Stimulated activated CD4-positive, alpha-beta T cell treated with anti-CD3 and anti-CD28 coated beads, Interleukin-1b, Interleukin-23, amount 100 ng/mL, for 1 hour (primary cell): ENCODE measurements around the gene ASXL3.

ENCODE experiments used
- DNase-seq, 2 donors: peaks; one replicate each; pipeline ENCODE4 v3.0.0-alpha.2; 2020; ENCODE audit warnings: low read depth in 2 of 2

ASXL3 gene

DNA sequence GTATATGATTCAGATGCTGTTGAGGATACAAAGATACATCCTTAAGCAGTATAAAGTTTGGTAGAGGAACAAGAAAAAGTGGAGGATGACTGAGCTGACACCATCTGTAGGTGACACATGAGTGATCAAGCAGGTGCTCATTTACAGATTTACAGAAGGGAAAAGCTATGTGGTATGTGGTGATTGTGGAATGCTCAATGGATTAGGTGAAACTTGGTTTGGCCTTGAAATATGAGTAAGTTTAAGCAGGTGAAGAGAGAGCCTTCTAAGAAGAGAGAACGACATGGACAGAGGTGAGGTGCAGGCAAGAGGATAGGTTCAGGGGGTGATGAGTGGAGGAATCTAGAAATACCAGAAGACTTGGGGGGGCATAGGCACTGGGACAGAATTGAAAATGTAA lies 5.9 kb downstream of the ASXL3 start:
- DNase-seq: no peak

DNA sequence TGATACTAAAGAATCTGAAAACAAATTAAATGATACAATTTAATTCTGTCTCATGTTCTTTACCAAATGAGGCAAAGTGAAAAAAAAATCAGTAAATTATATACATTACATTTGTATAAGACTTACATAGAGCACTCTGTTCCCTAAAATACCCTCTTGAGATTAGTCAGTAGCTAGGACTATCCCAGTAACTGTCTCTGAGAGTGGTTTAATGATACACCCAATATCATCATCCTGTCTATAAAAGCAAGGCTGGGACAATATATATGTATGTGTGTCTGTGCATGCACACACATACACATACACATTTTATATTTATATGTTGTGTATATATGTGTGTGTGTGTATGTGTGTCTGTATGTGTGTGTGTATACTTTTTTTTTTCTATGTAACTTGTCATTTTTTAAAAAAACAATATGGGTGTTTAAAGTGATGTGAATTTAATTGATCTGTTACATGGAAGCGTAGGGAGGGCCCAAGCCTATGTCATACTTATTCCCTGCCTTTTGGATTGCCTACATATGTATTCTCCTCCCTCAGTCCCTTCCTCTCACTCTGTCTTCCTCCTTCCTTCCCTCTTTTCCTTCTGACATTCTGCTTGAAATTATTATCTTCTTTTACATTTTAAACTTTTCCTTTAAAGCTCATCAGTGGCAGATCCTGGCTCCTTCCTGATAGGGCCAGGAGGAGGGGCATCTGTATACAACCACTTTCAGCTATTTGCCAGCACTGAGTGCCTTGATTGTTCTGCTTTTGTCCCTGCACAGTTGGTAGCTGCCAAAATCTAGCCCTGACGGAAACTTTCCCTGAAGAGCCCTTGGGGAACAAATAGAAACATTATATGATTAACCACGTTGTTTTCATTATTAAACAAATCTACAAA lies 6.8 kb downstream of the ASXL3 start:
- DNase-seq: no peak

DNA sequence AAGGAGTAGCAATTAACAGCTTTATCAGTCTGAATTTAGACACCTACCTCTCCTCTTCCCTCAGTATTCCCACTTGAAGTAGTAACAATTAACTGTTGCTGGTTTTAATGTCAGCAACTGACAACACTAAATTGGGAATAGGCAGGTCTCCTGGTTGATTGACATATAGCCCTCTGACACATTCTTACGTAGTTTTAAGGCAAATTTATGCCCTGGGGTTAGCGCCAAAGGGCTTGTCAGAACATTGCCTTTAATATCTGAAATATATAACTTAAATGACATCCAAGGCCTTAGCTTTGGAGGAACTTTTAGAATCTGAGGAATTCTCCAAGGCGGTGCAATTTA lies 7.4 kb downstream of the ASXL3 start:
- DNase-seq: no peak

DNA sequence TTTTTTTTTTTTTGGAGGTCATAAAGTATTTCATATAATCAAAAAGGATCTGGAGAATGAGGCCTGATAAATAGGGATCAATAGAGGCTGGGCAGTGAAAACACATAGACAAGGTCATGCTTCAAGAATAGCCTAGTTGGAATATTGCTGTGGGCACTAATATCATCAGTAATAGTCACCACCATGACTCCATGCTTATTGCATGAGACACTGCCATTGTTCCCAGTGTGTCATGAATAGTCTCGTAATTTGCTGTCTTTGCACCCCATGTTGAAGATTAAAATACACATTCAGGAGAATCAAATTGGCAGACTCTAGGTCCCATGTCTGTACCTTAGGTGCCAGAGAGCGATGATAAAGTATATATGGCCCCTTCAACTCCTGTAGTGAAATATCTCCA lies 10.3 kb downstream of the ASXL3 start:
- DNase-seq: no peak

DNA sequence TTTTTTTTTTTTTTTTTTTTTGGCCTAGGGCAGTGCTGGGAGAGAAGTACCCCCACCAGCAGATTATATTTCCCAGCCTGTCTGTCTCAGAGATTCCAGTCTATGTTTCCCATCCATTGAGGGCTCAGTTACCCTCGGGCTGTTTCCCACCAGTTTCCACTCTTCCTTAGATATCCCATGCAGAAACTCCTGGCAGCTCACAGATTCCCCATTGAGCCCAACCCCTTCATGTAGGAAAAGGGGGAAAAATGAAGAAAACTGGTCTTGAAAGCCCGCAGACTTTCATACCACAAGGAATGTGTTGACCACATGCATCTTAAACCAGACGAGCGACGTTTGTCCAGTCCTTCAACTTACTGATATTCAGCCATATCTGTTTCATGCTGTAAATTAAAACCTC lies 15.2 kb downstream of the ASXL3 start:
- DNase-seq: no peak

DNA sequence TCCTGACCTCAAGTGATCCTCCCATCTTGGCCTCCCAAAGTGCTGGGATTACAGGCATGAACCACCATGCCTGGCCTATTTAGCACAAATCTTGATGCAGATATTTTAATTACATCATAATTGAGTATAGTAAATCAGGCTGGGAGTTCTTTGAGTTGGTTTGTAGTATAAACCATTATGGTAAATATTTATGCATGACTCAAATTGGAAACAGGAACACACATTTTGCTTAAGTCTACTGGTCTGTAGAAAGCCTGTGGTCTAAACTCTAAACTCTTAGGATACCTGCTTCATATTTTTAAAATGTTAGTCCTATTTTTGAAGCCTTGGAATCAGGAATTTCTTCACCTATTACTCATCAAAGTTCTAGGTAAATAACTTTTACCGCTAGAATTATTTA lies 16.8 kb downstream of the ASXL3 start:
- no peak for DNase-seq

DNA sequence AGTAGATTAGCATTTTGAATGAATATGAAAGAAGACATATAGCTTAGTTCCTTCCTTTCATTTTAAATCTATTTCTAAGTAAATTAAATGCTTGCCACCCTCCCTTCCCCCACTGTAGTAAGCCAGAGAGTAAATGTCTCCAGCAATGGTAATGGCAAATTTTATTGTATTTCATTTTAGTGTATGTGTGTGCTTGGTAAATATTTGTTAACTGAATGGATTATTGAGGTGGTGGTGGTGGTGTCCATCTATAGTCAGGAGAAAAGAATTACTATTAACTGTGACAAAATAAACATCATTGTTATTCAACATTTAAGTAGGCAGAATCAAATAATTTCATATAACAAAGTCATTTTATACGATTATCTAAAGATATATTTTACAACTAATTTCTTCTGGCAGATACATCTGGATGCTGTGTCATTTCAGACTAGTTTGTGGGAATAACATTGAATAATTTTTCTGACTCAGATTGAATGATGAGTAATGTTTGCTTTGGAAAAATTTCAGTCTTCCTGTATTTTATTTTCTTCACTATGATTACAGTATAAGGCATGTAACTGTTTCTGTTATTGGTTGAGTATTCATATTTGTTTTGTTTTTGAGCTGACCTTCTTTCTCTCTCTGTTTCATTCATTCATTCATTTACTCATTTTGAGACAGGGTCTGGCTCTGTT lies 18.3 kb downstream of the ASXL3 start:
- no peak for DNase-seq

DNA sequence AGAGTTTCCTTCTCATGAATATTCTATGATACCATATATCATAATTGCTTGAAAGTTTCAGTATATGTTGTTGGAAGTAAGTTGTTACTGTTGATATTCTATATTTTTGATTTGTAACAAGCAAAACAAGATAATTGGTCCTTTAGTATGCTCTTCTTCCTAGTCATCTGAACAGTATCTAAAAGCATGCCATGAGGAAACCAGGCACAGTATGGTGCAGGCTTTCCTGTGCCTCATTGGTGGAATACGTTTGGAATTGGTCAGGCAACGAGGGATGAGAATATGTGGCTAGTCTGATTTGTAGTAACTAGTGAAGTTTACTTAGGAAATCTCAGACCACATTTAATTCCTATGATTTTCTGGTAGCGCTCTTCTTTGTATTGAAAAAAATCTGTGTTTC lies 22.8 kb downstream of the ASXL3 start:
- DNase-seq: no peak

DNA sequence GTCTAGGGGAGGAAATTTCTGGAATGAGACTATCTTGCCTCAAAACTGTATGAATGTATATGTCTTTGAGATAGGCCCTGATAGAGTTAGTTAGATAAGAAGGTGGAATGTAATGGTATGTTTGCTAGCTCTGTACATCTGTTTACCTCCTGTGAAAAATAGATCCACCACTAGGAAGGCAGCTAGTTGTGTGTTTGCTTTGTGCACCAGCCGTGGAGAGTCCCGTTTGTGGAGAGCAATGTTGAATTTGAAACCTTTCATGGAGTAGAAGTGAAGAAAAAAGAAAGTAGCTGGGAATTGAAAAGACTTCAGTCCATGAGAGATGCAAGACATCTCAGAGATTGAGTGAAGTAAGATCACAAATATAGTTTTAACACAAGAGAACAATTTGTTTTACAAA lies 25.4 kb downstream of the ASXL3 start:
- no peak for DNase-seq

DNA sequence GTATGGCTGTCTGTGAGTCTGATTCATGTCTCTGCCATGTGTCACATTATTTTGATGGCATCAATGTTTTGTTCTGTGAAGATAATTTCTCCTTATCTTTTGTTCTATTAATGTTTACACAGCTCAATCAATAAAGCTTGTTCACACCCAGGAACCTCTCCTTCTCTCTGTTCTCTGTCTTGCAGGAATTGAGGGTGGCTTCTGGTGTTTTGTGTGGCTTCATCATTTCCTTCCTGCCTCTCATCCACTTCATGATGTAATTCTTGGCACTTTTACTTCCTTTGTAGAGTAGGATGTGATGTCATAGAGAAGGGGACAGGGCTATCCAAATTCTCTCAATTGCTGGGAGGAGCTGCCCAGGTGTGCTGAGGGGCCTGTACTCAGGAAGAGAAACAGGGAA lies 27.2 kb downstream of the ASXL3 start:
- no peak for DNase-seq

DNA sequence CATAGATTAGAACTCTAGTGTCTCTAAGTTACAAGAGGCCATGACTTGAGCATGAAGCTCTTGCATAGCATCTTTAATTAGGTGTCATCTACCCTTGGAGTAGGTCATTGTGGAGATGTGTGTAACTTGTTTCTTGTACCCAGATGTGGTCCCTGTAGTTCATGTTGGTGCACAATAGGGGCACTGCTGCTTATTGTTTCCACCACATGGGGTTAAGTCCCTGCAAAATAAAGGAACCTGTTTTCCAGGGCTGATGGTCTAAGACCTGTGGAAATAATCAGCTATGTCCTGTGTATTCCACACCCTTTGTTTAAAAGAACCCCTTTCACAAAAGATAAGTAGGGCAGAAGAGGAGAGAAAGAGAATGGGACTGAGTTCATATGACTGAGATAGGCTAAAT lies 28.6 kb downstream of the ASXL3 start:
- no peak for DNase-seq

DNA sequence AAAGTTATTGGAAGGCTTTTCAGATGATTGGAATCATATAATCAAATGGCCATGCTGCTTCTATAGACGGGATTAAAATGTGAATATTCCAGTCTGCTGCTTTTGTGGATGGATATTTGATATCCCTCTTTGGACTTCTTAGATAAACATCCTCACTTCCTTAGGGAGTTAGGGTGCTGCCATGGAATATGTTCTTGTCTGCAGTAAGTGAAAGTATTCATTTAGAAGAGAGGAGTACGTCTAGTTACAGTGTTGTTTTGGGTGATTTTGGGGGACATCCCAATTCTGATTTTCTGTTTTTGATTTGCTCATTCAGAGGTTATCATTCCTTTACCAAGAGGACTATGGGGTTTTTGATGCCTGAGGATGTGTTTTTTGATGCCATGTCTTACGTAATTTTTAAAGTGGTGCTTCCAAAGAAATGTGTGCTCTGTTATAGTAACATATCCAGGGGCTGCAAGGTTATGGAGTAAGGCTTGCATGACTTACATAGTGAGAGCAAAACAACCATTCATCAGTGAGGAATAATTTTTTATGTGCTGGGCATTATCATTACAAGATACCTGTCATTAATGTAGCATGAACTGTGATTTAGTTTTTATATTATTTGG lies 33.6 kb downstream of the ASXL3 start:
- no peak for DNase-seq

DNA sequence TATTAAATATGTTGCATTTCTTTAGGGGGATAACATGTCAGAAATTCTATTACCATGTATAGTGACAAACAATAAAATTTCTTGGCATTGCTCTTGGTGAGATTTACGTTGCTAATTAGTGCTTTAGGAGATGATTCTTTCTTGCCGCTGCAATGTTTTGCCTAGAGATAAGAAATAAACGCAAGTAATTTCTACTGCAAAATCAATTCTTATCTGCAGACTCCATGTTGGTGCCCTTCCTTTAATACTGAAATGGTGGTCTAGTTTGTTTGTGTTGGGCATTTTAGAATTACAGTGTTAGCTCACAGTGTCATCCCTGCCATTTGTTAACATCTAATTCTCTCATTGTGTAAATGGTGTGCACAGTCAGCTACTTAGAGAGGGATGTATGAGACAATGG lies 34.6 kb downstream of the ASXL3 start:
- no peak for DNase-seq

DNA sequence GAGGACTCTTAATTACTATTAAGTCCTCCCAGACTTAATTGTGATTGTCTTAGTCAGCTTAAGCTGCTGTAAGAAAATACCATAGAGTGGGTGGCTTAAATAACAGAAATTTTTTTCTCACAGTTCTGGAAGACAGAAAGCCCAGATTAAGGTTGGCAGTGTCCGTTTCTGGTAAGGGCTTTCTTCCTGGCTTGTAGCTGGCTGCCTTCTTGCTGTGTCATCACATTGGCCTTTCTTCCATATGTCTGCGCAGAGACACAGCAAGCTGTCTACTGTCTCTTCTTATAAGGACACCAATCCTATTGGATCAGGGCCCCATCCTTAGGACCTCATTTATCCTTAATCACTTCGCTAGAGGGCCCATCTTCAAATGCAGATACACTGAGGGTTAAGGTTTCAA lies 38.5 kb downstream of the ASXL3 start:
- DNase-seq: no peak

DNA sequence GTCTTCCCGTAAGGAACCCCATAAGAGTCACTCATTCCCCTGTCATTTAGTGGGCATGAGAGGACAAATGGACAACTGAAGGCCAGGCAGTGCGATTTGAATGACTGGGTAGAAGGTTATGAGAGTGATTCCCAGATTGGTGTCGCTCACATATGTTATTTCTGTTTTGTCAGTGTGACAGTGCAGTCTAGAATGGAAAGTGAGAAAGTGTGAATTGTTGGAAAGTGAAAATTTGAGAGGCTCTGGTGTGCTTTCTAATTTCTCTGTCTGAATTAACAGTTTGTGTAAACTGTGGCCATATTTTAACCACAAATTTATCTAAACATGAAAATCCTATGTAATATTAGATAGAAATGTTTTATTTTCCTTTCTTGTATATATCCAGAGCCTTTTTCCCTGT lies 49.1 kb downstream of the ASXL3 start:
- DNase-seq: no peak

DNA sequence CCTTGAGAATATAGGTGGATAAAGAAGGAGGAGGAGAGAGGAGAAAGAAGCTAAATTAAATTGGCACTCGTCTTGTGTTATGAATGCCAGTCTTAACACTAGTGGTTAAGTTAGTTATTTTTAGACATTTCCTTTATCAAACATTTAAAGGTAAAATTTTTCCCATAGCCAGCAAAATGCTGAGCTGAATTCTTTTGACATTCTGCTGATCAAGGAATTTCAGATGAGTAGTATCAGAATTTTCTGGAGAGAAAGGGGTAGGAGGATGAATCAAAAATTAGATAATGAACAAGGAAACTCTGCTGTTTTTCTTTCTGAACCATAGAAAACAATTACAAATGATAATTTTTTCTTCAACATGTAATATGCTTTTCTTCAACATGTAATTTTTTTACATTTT lies 52.5 kb downstream of the ASXL3 start:
- no peak for DNase-seq

DNA sequence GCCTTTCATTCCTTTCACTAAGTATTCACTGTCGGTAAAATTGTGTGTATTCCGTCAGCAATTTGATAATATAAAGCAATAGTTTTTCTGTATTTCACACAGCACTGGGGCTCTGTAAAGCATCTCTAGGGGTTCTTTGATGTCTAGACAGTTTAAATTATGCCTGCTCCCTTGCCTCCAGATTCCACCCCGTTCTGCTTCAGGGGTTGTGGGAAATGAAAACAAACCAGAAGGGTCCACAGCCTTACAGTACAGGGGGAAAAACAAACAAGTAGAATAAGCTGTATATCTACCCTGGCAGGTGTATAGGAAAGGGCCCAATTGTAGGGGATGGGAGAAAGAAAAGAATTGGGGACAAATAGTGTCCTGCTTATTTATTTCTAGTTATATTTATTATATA lies 63.1 kb downstream of the ASXL3 start:
- DNase-seq: no peak

DNA sequence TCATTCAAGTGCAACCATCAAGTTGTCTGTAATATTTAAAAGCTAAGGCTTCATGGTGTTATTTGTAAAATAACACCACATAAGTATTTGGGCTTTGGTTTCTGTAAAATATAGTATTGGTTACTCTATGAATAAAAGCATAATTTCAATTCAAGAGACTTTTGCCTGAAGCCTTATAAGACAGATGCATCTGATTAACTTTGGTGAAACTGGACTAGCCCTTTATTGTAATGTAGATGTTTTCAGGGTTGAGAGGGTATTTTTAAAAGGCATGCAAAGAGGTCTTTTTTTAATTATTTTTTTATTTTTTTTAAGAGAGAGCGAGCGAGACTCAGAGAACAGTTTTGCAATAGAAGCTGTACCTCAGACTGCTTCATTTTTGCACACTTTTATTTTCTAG lies 66.5 kb downstream of the ASXL3 start:
- DNase-seq: no peak

DNA sequence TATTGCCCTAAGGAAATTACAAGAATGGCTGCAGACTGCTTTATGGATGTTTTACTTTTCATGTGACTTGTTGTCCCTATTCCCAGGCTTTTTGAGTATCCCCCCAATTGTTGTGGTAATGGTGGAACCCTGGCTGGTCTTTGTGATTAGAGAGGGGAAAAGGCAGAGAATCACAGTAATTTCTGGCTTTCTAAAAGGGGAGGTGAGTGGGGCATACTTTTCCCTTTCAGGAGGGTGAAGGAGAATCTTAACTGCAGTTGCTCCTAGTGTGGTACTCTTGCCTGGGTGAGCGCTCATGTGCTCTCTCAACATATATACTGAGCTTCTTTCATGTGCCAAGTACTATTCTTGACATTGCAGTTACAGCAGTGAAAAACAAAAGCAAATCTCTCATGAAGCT lies 69.3 kb downstream of the ASXL3 start:
- DNase-seq: no peak

DNA sequence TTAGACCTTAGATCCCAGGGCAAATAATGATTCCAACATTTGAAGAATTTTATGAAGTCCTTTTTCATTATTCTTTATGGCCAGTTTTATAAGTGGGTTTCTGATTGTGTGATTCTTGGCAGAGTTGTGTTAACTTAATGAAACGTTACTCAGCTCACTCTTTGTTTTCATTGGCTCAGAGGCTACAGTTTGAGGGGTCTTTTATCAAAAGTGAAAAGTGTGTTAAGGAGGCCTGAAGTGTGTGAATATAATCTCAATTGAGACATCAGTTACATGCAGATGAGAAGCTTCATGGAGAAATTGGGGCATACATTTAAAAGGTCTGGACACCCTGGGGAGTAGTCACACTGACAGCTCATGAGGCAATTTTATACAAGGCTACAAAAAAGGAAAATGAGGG lies 74.6 kb downstream of the ASXL3 start:
- no peak for DNase-seq

DNA sequence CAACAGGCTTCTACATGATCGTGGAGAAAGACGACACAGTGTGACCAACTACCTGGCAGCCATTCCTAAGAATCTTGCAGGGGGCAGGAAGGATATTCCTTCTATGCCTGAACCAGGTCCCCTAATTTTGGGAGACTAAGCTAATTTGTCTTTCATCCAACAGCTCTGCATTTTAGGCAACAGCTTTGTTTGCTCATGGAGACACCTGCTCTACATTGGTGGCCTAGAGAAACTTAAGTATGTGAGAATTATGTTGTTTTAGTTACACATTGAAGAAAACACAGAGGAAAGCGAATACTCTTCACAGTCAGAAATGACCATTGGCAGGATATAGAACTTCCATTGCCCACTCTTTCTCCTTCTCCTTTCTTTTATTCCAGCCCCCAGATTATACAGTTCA lies 75.2 kb downstream of the ASXL3 start:
- no peak for DNase-seq

DNA sequence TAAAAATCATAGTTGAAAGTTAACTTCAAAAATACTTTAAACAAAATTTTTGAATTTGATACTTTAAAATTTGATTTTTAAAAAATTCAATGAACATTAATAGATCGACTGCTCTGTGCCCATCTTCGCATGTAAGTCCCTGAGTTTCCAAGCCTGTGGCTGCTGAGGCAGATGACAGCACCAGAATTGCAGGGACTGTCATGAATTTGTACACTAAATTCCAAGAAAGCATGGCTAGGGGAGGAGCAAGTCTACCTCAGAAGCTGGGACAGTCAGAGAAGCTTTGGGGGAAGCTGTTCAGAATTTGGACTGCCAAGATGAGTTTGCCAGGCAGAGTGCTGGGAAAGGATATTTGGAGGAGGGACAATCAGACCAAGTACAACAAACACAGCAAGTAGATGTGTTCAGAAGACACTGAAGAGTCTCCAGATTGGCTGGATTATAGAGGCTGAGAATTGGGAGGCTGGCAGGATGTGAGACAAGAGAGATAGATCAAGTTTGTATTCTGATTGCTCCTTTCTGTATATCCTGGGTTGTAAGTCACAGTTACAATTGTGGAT lies 79.0 kb downstream of the ASXL3 start:
- no peak for DNase-seq
